ENCODE measurements around the gene PPP1R1A.

PPP1R1A gene

DNA sequence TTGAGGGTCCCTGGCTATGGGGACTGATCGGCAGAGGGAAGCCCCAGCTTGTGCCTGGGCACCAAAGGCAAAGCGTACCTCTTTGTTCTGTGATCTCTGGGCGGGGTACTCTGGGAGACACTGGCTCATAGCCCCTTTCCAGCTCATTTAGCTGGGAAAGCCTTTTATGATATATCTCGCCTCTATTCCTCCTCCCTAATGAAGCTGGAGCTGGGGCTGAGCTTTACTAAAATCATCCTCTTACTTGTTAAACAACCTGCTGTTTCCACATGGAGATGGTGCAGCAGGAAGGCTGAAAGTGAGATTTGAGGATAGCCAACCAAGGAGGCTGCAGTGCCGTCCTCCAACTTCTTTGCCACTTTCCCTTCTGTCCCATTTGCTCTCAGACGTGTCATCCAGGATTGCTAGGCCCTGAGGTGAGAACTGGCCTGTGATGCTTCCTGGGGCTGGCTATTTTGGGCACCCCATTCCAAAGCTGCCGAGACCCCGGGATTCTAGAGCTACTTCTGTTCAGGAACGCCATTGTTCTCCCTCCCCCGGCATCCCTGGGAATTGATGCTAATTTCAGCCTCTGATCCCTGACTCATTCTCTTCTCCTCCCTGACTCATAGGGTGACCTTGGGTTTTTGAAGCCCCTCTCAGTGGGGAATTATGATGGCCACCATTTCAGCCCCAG, 23.0 kb downstream of the PPP1R1A start:
- no peaks in the 10 kb centered on the region for H3K27me3 ChIP-seq (ENCODE audit: low read length)
- no peak overlapping the region for H3K4me3 ChIP-seq (ENCODE audit: insufficient read depth, low read length, poor library complexity, severe bottlenecking)
- no peaks in the 10 kb centered on the region for H3K9me3 ChIP-seq (ENCODE audit: insufficient read depth, low read length)
- H3K9me2 ChIP-seq (replicated peaks; ENCODE audit: insufficient read depth, low read length): no peaks in the 10 kb centered on the region
- H3K36me3 ChIP-seq (ENCODE audit: low read length): no peaks in the 10 kb centered on the region
- H3K9ac ChIP-seq (ENCODE audit: low read length): no peak overlapping the region
- no peaks in the 10 kb centered on the region for H3K79me2 ChIP-seq (ENCODE audit: insufficient read depth, low read length)
- H3F3A ChIP-seq (ENCODE audit: insufficient read depth): no peaks in the 10 kb centered on the region
- TF ChIP-seq, protein P1, sequence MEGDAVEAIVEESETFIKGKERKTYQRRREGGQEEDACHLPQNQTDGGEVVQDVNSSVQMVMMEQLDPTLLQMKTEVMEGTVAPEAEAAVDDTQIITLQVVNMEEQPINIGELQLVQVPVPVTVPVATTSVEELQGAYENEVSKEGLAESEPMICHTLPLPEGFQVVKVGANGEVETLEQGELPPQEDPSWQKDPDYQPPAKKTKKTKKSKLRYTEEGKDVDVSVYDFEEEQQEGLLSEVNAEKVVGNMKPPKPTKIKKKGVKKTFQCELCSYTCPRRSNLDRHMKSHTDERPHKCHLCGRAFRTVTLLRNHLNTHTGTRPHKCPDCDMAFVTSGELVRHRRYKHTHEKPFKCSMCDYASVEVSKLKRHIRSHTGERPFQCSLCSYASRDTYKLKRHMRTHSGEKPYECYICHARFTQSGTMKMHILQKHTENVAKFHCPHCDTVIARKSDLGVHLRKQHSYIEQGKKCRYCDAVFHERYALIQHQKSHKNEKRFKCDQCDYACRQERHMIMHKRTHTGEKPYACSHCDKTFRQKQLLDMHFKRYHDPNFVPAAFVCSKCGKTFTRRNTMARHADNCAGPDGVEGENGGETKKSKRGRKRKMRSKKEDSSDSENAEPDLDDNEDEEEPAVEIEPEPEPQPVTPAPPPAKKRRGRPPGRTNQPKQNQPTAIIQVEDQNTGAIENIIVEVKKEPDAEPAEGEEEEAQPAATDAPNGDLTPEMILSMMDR (IDR thresholded peaks at IDR 0.05; ENCODE audit: insufficient read depth, low read length, poor library complexity, severe bottlenecking): no peak
- H3K4me2 ChIP-seq (ENCODE audit: low read depth, low read length, poor library complexity, severe bottlenecking): no peak overlapping the region
- no peak overlapping the region for H2AFZ ChIP-seq (ENCODE audit: low read depth, low read length, severe bottlenecking)
- no peaks in the 10 kb centered on the region for H4K20me1 ChIP-seq (ENCODE audit: low read depth, low read length)
- H3K27ac ChIP-seq (ENCODE audit: low read depth, low read length): no peak overlapping the region

DNA sequence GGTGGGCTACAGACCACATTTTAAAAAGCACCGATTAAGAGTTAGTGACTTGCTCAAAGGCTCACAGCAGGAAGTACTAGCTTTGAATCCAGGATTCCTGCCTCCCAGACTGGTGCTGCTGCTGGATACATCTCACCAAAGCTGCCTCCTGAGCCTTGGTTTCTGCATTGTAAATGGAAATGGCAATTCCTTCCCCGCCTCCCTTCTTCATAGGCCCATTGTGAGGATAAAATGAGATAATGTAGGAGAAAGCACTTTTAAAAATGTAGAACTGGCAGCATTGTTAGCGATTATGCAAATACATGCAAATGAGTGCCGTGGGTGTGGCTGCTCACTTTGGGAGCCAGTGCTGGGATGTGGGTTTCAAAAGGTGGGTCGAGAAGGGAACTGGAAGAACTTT, 23.7 kb downstream of the PPP1R1A start:
- Histone ChIP-seq H3K27ac (ENCODE audit: low read depth, low read length) (no peak overlapping the region), H3K9me2 (replicated peaks; ENCODE audit: insufficient read depth, low read length) (no peaks in the 10 kb centered on the region), H3K79me2 (ENCODE audit: insufficient read depth, low read length) (no peaks in the 10 kb centered on the region), H2AFZ (ENCODE audit: low read depth, low read length, severe bottlenecking) (no peak overlapping the region), H3K9me3 (ENCODE audit: insufficient read depth, low read length) (no peaks in the 10 kb centered on the region), H3K36me3 (ENCODE audit: low read length) (no peaks in the 10 kb centered on the region), H3K4me3 (ENCODE audit: insufficient read depth, low read length, poor library complexity, severe bottlenecking) (no peak overlapping the region), H3K27me3 (ENCODE audit: low read length) (no peaks in the 10 kb centered on the region), H3K9ac (ENCODE audit: low read length) (no peak overlapping the region), H3F3A (ENCODE audit: insufficient read depth) (no peaks in the 10 kb centered on the region), H4K20me1 (ENCODE audit: low read depth, low read length) (no peaks in the 10 kb centered on the region), H3K4me2 (ENCODE audit: low read depth, low read length, poor library complexity, severe bottlenecking) (no peak overlapping the region)
- TF ChIP-seq EZH2phosphoT487 (conservative IDR thresholded peaks at IDR 0.05; ENCODE audit: low read length): no peak
- TF ChIP-seq, protein P1 (IDR thresholded peaks at IDR 0.05; ENCODE audit: insufficient read depth, low read length, poor library complexity, severe bottlenecking): no peak

DNA sequence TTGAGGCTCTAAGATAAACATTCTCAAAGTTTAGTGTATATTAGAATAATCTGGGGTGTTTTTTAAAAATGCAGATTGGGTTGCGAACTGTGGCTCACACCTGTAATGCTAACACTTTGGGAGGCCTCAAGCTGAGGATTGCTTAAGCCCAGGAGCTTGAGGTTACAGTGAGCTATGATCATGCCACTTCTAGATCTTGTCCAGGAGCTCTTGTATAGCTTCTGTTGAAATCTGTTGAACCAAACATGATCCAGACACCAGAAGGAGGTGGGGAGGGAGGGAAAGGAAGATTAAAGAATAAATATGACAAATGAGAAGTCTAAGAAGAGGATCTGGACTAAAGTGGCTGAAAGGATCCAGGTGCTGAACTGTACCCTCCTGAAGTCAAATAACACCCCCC, 24.7 kb downstream of the PPP1R1A start:
- no peaks in the 10 kb centered on the region for H3F3A ChIP-seq (ENCODE audit: insufficient read depth)
- H2AFZ ChIP-seq (ENCODE audit: low read depth, low read length, severe bottlenecking): no peak overlapping the region
- no peak overlapping the region for H3K4me2 ChIP-seq (ENCODE audit: low read depth, low read length, poor library complexity, severe bottlenecking)
- H3K27ac ChIP-seq (ENCODE audit: low read depth, low read length): no peak overlapping the region
- H3K79me2 ChIP-seq (ENCODE audit: insufficient read depth, low read length): no peaks in the 10 kb centered on the region
- H3K27me3 ChIP-seq (ENCODE audit: low read length): no peaks in the 10 kb centered on the region
- H4K20me1 ChIP-seq (ENCODE audit: low read depth, low read length): no peaks in the 10 kb centered on the region
- no peak overlapping the region for H3K9ac ChIP-seq (ENCODE audit: low read length)
- H3K9me2 ChIP-seq (replicated peaks; ENCODE audit: insufficient read depth, low read length): no peaks in the 10 kb centered on the region
- no peaks in the 10 kb centered on the region for H3K36me3 ChIP-seq (ENCODE audit: low read length)
- no peaks in the 10 kb centered on the region for H3K9me3 ChIP-seq (ENCODE audit: insufficient read depth, low read length)
- no peak overlapping the region for H3K4me3 ChIP-seq (ENCODE audit: insufficient read depth, low read length, poor library complexity, severe bottlenecking)
- TF ChIP-seq EZH2phosphoT487 (conservative IDR thresholded peaks at IDR 0.05; ENCODE audit: low read length): no peak
- TF ChIP-seq, protein P1 (IDR thresholded peaks at IDR 0.05; ENCODE audit: insufficient read depth, low read length, poor library complexity, severe bottlenecking): no peak
